GM19463 (cell line): Measurements from ENCODE around the gene MT1B.
A peak's percentile ranks its signal among the peaks of the same experiment; 100 is the strongest.

Experiments
- ATAC-seq: cut with Tn5 transposase; IDR thresholded peaks from one replicate; pipeline ENCODE4 v1.9.1; 2021; ENCODE audit warnings: mild to moderate bottlenecking, moderate library complexity; ENCODE audit not compliant: unreplicated experiment

Gene MT1B

GRCh38 chr16:56636616-56637413 lies 14.9 kb upstream of the MT1B start:
- no peak for ATAC-seq

DNA sequence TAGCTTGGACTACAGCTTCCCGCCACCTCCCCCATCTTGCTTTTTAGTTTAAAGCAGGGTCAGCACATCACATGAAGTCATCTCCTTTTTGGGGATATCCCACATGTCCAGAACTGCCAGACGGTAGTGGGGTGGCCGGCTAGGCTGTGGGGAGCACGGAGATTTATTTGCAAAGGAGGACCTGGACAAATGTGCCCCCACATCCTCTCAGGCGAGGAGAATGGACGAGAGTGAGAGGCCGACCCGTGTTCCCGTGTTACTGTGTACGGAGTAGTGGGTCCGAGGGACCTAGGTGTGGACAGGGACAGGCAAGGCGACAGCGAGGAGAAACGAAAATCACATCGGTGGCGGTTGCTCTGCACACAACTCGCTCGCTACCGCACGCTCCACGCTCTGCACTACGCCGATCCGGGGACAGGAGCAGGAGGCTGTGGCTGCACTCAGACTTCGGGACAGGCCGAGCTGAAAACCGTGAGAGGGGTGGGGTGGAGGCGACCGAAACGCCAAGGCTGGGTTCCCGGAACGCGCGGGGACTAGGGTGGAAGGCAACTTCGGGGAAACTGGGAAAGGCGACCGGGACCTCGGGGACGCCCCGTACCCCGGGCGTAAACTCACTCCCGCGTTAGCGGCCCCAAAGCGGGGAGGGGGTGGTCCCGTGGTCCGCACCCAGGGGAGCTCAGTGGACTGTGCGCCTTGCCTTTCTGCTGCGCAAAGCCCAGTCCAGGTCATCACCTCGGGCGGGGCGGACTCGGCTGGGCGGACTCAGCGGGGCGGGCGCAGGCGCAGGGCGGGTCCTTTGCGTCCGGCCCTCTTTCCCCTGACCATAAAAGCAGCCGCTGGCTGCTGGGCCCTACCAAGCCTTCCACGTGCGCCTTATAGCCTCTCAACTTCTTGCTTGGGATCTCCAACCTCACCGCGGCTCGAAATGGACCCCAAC lies 13.6 kb upstream of the MT1B start, which contains the start of gene MT1A:
Gene MT1A (plus strand): TSS at position 853 of the 937 bp plus-strand sequence. CDS start 73 bp downstream, at position 926.
- no peak for ATAC-seq

DNA sequence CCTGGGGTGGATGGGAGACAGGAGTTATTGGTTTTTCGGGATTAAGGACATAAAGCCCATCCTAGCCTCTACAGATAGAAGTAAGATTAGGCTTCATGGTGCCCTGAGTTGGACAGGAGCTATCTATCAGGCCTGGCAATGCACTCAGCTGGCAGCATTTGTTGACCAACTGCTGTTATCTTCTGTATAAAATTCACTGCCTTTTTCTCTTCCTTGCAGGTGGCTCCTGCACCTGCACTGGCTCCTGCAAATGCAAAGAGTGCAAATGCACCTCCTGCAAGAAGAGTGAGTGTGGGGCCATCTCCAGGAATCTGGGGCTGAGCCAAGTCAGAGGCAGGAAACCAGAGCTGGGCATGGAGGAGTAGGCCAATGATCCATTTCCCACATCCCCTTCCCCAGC lies 12.6 kb upstream of the MT1B start:
- no peak for ATAC-seq

GRCh38 chr16:56640076-56640475 lies 11.6 kb upstream of the MT1B start:
- no peak for ATAC-seq

DNA sequence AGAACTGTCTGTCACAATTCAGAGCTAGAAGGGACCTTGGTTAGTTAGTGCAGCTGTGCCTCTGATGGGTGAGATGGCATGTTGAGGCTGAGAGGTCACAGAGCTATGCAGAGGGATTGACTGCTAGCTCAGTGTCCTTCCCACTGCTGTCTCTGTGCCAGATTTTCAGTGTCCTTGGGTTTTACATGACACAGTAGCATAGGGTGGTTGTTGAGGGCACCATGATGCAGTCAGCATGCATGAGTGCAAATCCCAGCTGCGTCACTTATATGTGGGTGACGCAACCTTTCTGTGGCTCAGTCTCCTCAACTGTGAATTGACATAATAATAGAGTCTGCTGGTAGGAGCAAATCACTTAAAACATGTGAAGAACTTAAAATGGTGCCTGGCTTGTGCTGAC lies 10.5 kb upstream of the MT1B start:
- ATAC-seq: no peak

- ATAC-seq: peak; percentile 95
Observed at GRCh38 chr16:56643080-56643778, 8.5 kb upstream of the MT1B start.

- ATAC-seq: no peak
Observed at GRCh38 chr16:56643833-56644232, 7.9 kb upstream of the MT1B start.

GRCh38 chr16:56645311-56645710 lies 6.4 kb upstream of the MT1B start:
- no peak for ATAC-seq

GRCh38 chr16:56645838-56646237 lies 5.8 kb upstream of the MT1B start:
- ATAC-seq: no peak

- no peak for ATAC-seq
Observed at GRCh38 chr16:56647641-56648431, 3.9 kb upstream of the MT1B start.

- ATAC-seq: no peak
Observed at GRCh38 chr16:56649271-56649670, 2.4 kb upstream of the MT1B start.

DNA sequence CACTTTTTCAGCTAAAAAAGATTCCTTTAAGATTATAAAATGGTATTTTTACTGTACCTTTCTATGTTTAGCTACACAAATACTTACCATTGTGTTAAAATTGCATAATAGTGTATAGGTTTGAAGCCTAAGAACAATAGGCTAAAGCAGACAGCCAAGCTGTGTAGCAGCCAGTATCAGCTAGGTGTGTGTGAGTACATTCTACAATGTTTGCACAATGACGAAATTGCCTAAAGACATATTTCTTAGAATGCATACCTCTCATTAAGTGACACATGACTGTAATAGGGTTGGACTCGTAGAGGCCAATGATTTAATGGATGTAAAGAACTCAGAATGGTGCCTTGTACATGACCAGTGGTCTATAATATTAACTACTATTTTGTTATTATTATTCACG lies 1.9 kb upstream of the MT1B start:
- no peak for ATAC-seq

DNA sequence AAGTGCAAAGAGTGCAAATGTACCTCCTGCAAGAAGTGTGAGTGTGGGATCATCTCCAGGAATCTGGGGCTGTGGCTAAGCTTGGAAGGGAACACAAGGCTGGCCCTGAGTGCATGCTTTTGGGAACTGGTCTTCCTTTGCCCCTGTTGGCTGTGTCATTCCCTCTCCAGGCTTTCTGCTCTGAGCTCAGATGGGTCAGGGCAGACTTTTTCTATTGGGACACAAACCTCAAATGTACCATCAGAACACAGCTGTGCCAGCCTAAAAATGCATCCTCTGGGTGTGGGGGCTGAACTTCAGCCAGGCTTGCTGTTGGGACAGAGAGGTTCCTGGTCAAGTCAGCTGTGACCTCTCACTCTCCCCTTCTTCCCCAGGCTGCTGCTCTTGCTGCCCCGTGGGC lies 914 bp downstream of the MT1B start:
- ATAC-seq: no peak

DNA sequence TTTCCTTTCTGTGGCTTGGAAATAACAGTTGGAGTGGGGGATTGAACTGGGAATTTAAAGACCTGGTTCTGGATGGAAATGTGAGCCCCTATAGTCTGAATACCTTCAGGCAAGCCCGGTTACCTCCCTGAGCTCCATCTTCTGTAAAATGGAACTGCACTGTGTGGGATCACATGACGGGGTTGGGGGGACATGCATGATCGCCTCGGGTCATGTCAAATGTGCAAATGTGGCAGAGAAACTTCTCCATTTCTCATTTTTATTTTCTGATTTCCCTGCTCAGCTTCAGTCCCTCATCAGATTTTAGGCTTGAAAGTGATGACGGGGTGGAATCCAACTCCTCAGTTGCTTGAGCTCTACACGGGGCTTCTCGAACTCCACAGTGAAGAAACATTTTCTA lies 1.5 kb downstream of the MT1B start:
- no peak for ATAC-seq

DNA sequence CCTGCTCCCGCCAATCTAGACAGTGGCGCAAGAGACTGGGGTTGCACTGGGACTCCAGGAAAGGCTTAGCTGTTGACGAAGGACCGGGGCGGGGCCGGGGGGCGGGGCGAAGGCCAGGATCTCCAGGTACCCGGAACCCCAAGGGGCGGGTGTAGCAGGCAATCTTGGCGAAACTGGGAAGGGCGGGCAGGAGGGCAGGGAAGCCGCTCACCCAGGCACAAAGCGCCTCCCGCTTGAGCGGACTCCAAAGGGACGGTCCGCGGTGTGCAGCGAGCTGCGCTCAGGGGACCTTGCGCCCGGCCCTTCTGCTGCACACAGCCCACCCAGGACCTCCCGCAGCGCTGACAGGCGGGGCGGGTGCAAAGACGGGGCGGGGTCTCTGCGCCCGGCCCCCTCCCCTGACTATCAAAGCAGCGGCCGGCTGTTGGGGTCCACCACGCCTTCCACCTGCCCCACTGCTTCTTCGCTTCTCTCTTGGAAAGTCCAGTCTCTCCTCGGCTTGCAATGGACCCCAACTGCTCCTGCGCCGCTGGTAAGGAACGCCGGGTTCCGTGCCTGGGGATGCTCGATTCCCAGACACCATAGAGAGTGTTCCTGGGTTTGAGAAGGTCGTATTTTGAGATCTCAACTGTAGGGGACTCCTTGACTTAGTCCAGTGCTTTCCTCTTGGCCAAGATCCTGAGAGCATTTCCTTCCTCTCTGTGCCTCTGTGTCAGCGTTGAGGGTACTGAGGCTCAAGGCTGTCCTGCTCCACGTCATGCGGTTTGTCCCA lies 6.1 kb downstream of the MT1B start, which contains the start of gene MT1F:
Gene MT1F (plus strand): TSS at position 405 of the 772 bp plus-strand sequence. CDS start 100 bp downstream, at position 505.
- ATAC-seq: peak; percentile 58

GRCh38 chr16:56658327-56658875 lies 6.7 kb downstream of the MT1B start:
- ATAC-seq: no peak

- ATAC-seq: no peak
Observed at GRCh38 chr16:56662357-56663354, 11.0 kb downstream of the MT1B start.

- ATAC-seq: no peak
Observed at GRCh38 chr16:56664506-56664905, 12.8 kb downstream of the MT1B start.
